Endothelial cell of umbilical vein (primary cell): ENCODE results near the gene PCDHGA6.

ENCODE experiments used
- EZH2 ChIP-seq: IDR thresholded peaks from 2 replicates; pipeline ENCODE4 v1.6.1; 2012; ENCODE audit warnings: borderline replicate concordance, low read depth, mild to moderate bottlenecking, moderate library complexity, low read length, inconsistent platforms; ENCODE audit not compliant: severe bottlenecking
- POLR2A ChIP-seq: IDR thresholded peaks from 2 replicates; pipeline ENCODE4 v1.6.1; 2012; ENCODE audit warnings: low read depth, mild to moderate bottlenecking, control low read depth, low read length
- TF ChIP-seq, protein P1 (sequence below), 2 donors: IDR thresholded peaks; 1 replicate in 1 of 2; 2 replicates in 1 of 2; pipeline ENCODE4 v1.5.1; 2011; ENCODE audit warnings: low read length in 2 of 2, mild to moderate bottlenecking in 2 of 2, moderate library complexity in 2 of 2, control low read depth in 1 of 2, inconsistent platforms in 1 of 2, low read depth in 1 of 2; ENCODE audit not compliant: insufficient read depth in 1 of 2; ENCODE audit errors: extremely low read depth in 1 of 2

DNA sequence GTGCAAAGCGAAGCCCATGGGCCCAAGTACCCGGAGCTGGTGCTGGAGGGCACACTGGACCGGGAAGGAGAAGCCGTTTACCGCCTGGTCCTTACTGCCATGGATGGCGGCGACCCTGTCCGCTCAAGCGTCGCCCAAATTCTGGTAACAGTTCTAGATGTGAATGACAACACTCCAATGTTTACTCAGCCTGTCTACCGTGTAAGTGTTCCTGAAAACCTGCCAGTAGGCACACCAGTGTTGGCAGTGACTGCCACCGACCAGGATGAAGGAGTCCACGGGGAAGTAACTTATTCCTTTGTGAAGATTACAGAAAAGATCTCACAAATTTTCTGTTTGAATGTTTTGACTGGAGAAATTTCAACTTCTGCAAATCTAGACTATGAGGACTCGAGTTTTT is 936 bp downstream of the PCDHGA6 start:
- TF ChIP-seq, protein P1, sequence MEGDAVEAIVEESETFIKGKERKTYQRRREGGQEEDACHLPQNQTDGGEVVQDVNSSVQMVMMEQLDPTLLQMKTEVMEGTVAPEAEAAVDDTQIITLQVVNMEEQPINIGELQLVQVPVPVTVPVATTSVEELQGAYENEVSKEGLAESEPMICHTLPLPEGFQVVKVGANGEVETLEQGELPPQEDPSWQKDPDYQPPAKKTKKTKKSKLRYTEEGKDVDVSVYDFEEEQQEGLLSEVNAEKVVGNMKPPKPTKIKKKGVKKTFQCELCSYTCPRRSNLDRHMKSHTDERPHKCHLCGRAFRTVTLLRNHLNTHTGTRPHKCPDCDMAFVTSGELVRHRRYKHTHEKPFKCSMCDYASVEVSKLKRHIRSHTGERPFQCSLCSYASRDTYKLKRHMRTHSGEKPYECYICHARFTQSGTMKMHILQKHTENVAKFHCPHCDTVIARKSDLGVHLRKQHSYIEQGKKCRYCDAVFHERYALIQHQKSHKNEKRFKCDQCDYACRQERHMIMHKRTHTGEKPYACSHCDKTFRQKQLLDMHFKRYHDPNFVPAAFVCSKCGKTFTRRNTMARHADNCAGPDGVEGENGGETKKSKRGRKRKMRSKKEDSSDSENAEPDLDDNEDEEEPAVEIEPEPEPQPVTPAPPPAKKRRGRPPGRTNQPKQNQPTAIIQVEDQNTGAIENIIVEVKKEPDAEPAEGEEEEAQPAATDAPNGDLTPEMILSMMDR (IDR thresholded peaks at IDR 0.05; ENCODE audit: extremely low read depth in 1 of 2, insufficient read depth in 1 of 2, low read depth in 1 of 2, low read length in 2 of 2): no peak
- TF ChIP-seq POLR2A (no peak), EZH2 (no peak)
